Superior temporal gyrus (tissue), 1 donor: ENCODE data around the gene SKAP1.
"Not testable (repeated sequence)": the region's sequence is repeated elsewhere in the genome, so short reads cannot be mapped to it uniquely, and the experiment has no call there.

ENCODE experiments used
- DNase-seq: peaks from one replicate; pipeline ENCODE4 v3.0.0-alpha.2; 2016; ENCODE audit errors: extremely low spot score

The SKAP1 gene

GRCh38 chr17:48285614-48286013 lies 144.4 kb downstream of the SKAP1 start:
- no peak for DNase-seq

GRCh38 chr17:48283907-48284306 lies 146.1 kb downstream of the SKAP1 start:
- DNase-seq: no peak

GRCh38 chr17:48283411-48283810 lies 146.6 kb downstream of the SKAP1 start:
- no peak for DNase-seq

GRCh38 chr17:48282303-48282702 lies 147.7 kb downstream of the SKAP1 start:
- no peak for DNase-seq

- no peak for DNase-seq
These were observed 151.1 kb downstream of the SKAP1 start for GRCh38 chr17:48278760-48279491.

GRCh38 chr17:48276776-48277175 lies 153.2 kb downstream of the SKAP1 start:
- DNase-seq: no peak

- DNase-seq: no peak
These were observed 159.1 kb downstream of the SKAP1 start for GRCh38 chr17:48270899-48271298.

GRCh38 chr17:48269209-48269608 lies 160.8 kb downstream of the SKAP1 start:
- no peak for DNase-seq

GRCh38 chr17:48263731-48264035 lies 166.3 kb downstream of the SKAP1 start:
- DNase-seq: no peak

GRCh38 chr17:48262982-48263730 lies 166.9 kb downstream of the SKAP1 start:
- no peak for DNase-seq

GRCh38 chr17:48261297-48261880 lies 168.6 kb downstream of the SKAP1 start:
- no peak for DNase-seq

- DNase-seq: no peak
These were observed 170.2 kb downstream of the SKAP1 start for GRCh38 chr17:48259694-48260291.

GRCh38 chr17:48258331-48258730 lies 171.7 kb downstream of the SKAP1 start:
- DNase-seq: no peak

- no peak for DNase-seq
These were observed 174.3 kb downstream of the SKAP1 start for GRCh38 chr17:48255759-48256158.

- no peak for DNase-seq
These were observed 175.1 kb downstream of the SKAP1 start for GRCh38 chr17:48254896-48255295.

- DNase-seq: no peak
These were observed 176.0 kb downstream of the SKAP1 start for GRCh38 chr17:48253975-48254374.

- DNase-seq: no peak
These were observed 178.1 kb downstream of the SKAP1 start for GRCh38 chr17:48251950-48252349.

- no peak for DNase-seq
These were observed 179.1 kb downstream of the SKAP1 start for GRCh38 chr17:48250949-48251348.

GRCh38 chr17:48250059-48250458 lies 180.0 kb downstream of the SKAP1 start:
- DNase-seq: not testable (repeated sequence)

- DNase-seq: no peak
These were observed 182.4 kb downstream of the SKAP1 start for GRCh38 chr17:48247603-48248002.

GRCh38 chr17:48247038-48247437 lies 183.0 kb downstream of the SKAP1 start:
- DNase-seq: no peak

- DNase-seq: no peak
These were observed 183.4 kb downstream of the SKAP1 start for GRCh38 chr17:48246612-48247011.
